ENCODE results near the gene PPARD.

- TF ChIP-seq CTCF (conservative IDR thresholded peaks at IDR 0.05) (no peak), EZH2 (IDR thresholded peaks at IDR 0.05; ENCODE audit: low read depth) (no peak)
Observed at GRCh38 chr6:35477028-35477427, 134.7 kb downstream of the PPARD start.

All from PC-9 (cell line).